ENCODE data around the gene RWDD4. TPM values are rescaled to one million over a fixed set of nuclear protein-coding genes. Genes with fewer than 3 reads are reported as not detected.

Gene RWDD4
- total RNA-seq, 1 donor from 2014 or later = 18.0 TPM

- intact Hi-C loops (cut with micrococcal nuclease) = no loop called here
- Histone ChIP-seq H3K27me3 (ENCODE audit: low read depth) (no peaks in the 10 kb centered on the region), H3K9me3 (replicated peaks) (no peaks in the 10 kb centered on the region), H3K27ac (replicated peaks) (no peak overlapping the region), H3K36me3 (peaks cover 94% of the 10 kb centered on the region), H3K4me1 (no peaks in the 10 kb centered on the region), H3K4me3 (no peak overlapping the region)
- no peak for DNase-seq
- no peak for TF ChIP-seq CTCF (IDR thresholded peaks at IDR 0.05; ENCODE audit: borderline replicate concordance)
Measured at GRCh38 chr4:183691006-183691405, 32.0 kb upstream of the RWDD4 start.

- intact Hi-C loops (cut with micrococcal nuclease) = no loop called here
- Histone ChIP-seq H3K4me3 (no peak overlapping the region), H3K27ac (replicated peaks) (no peak overlapping the region), H3K9me3 (replicated peaks) (no peaks in the 10 kb centered on the region), H3K27me3 (ENCODE audit: low read depth) (no peaks in the 10 kb centered on the region), H3K4me1 (no peaks in the 10 kb centered on the region), H3K36me3 (peaks cover 92% of the 10 kb centered on the region)
- DNase-seq = no peak
- TF ChIP-seq CTCF (IDR thresholded peaks at IDR 0.05; ENCODE audit: borderline replicate concordance) = no peak
Measured at GRCh38 chr4:183688216-183688615, 29.2 kb upstream of the RWDD4 start.

- DNase-seq = no peak
- no peak overlapping the region for H3K27ac ChIP-seq (replicated peaks)
- intact Hi-C loops (cut with micrococcal nuclease) = no loop called here
- H3K4me1 ChIP-seq = no peaks in the 10 kb centered on the region
- TF ChIP-seq CTCF (IDR thresholded peaks at IDR 0.05; ENCODE audit: borderline replicate concordance) = no peak
- H3K9me3 ChIP-seq (replicated peaks) = no peaks in the 10 kb centered on the region
- peaks cover 82% of the 10 kb centered on the region for H3K36me3 ChIP-seq
- H3K27me3 ChIP-seq (ENCODE audit: low read depth) = no peaks in the 10 kb centered on the region
- no peak overlapping the region for H3K4me3 ChIP-seq
Measured at GRCh38 chr4:183686461-183686860, 27.5 kb upstream of the RWDD4 start.

GRCh38 chr4:183681119-183681518, 22.1 kb upstream of the RWDD4 start:
- intact Hi-C loops (cut with micrococcal nuclease) = no loop called here
- no peaks in the 10 kb centered on the region for H3K4me1 ChIP-seq
- no peak for TF ChIP-seq CTCF (IDR thresholded peaks at IDR 0.05; ENCODE audit: borderline replicate concordance)
- H3K27ac ChIP-seq (replicated peaks) = no peak overlapping the region
- no peaks in the 10 kb centered on the region for H3K9me3 ChIP-seq (replicated peaks)
- DNase-seq = no peak
- no peaks in the 10 kb centered on the region for H3K27me3 ChIP-seq (ENCODE audit: low read depth)
- no peak overlapping the region for H3K4me3 ChIP-seq
- peaks cover 83% of the 10 kb centered on the region for H3K36me3 ChIP-seq

GRCh38 chr4:183675625-183676024, 16.6 kb upstream of the RWDD4 start:
- H3K36me3 ChIP-seq = peaks cover 65% of the 10 kb centered on the region
- no peak for TF ChIP-seq CTCF (IDR thresholded peaks at IDR 0.05; ENCODE audit: borderline replicate concordance)
- H3K4me1 ChIP-seq = no peaks in the 10 kb centered on the region
- H3K27ac ChIP-seq (replicated peaks) = no peak overlapping the region
- no peak for DNase-seq
- intact Hi-C loops (cut with micrococcal nuclease) = no loop called here
- no peaks in the 10 kb centered on the region for H3K27me3 ChIP-seq (ENCODE audit: low read depth)
- H3K4me3 ChIP-seq = no peak overlapping the region
- H3K9me3 ChIP-seq (replicated peaks) = no peaks in the 10 kb centered on the region

- H3K4me3 ChIP-seq = no peak overlapping the region
- H3K27ac ChIP-seq (replicated peaks) = no peak overlapping the region
- peaks cover 65% of the 10 kb centered on the region for H3K36me3 ChIP-seq
- no peak for TF ChIP-seq CTCF (IDR thresholded peaks at IDR 0.05; ENCODE audit: borderline replicate concordance)
- no peaks in the 10 kb centered on the region for H3K4me1 ChIP-seq
- no peaks in the 10 kb centered on the region for H3K9me3 ChIP-seq (replicated peaks)
- no peak for DNase-seq
- intact Hi-C loops (cut with micrococcal nuclease) = no loop called here
- no peaks in the 10 kb centered on the region for H3K27me3 ChIP-seq (ENCODE audit: low read depth)
Measured at GRCh38 chr4:183674153-183674552, 15.2 kb upstream of the RWDD4 start.
